Measurements from ENCODE around the gene COMMD3.

DNA sequence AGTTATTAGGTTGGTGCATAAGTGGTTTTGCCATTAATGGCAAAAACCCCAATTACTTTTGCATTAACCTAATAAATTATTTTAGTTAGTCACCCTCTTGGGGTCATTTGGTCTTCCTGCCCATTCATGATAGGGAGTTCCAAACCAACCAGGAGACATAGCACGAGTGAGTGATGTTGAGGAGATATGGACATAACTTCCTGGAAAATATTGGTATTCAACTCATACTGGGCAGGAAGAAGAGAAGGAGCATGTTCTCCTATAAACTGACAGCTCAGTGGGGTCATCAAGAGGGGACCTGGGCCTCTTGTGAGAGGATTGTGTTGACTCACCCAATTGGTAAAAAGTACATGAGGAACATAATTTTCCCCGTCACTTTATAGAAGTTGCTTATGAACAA is 52.8 kb downstream of the COMMD3 start:
- TF ChIP-seq, protein P1, sequence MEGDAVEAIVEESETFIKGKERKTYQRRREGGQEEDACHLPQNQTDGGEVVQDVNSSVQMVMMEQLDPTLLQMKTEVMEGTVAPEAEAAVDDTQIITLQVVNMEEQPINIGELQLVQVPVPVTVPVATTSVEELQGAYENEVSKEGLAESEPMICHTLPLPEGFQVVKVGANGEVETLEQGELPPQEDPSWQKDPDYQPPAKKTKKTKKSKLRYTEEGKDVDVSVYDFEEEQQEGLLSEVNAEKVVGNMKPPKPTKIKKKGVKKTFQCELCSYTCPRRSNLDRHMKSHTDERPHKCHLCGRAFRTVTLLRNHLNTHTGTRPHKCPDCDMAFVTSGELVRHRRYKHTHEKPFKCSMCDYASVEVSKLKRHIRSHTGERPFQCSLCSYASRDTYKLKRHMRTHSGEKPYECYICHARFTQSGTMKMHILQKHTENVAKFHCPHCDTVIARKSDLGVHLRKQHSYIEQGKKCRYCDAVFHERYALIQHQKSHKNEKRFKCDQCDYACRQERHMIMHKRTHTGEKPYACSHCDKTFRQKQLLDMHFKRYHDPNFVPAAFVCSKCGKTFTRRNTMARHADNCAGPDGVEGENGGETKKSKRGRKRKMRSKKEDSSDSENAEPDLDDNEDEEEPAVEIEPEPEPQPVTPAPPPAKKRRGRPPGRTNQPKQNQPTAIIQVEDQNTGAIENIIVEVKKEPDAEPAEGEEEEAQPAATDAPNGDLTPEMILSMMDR (IDR thresholded peaks at IDR 0.05 in 8 of 11, conservative IDR thresholded peaks at IDR 0.05 in 3 of 11) = no peak
- TF ChIP-seq POLR2AphosphoS5 (IDR thresholded peaks at IDR 0.05) (no peak), POLR2A (IDR thresholded peaks at IDR 0.05) (no peak)

All from spleen (tissue), 7 donors.